ENCODE data around the gene NKX2-8. TPM values are rescaled to one million over a fixed set of nuclear protein-coding genes. Genes with fewer than 3 reads are reported as not detected.

The NKX2-8 gene
- total RNA-seq, 1 experiment from 2014 or later: not detected

- no peaks in the 10 kb centered on the region for H3K4me1 Mint-ChIP-seq
- no peak overlapping the region for H2BK20ac ChIP-seq (ENCODE audit: low read depth, low read length, poor library complexity, severe bottlenecking)
- H4K8ac ChIP-seq (replicated peaks; ENCODE audit: insufficient read length, low read depth, low read length): no peak overlapping the region
- H4K5ac ChIP-seq (ENCODE audit: insufficient read length, low read depth, low read length): no peak overlapping the region
- no peak overlapping the region for H2BK120ac ChIP-seq (ENCODE audit: low read depth, low read length, poor library complexity, severe bottlenecking)
- H3K14ac ChIP-seq (ENCODE audit: insufficient read depth, low read length): no peak overlapping the region
- peaks cover 7 to 9% of the 10 kb centered on the region in 2 experiments; a peak in 3 of 5 replicates for H3K9me3 Mint-ChIP-seq
- no peak overlapping the region for H3K18ac ChIP-seq (ENCODE audit: insufficient read length, low read depth, low read length)
- no peak overlapping the region for H3K9ac ChIP-seq (ENCODE audit: extremely low read depth, insufficient read length, low read length)
- no peaks in the 10 kb centered on the region for H3K4me1 ChIP-seq (ENCODE audit: insufficient read depth, low read length)
- no peak overlapping the region for H3K23ac ChIP-seq (ENCODE audit: insufficient read length, low read depth, low read length)
- H3K27me3 Mint-ChIP-seq (ENCODE audit: low read depth): peaks cover 33% of the 10 kb centered on the region
- no peak overlapping the region for H3K27ac ChIP-seq (ENCODE audit: insufficient read length, low read depth, low read length)
- WGBS (ENCODE audit: extremely low coverage, insufficient read length, low lambda C conversion rate): no CpG with 5 or more reads among the region's 4 CpGs
- no peak overlapping the region for H2AK5ac ChIP-seq (ENCODE audit: insufficient read length, low read length)
- H3K27ac Mint-ChIP-seq: no peak overlapping the region
- H3T11ph ChIP-seq (ENCODE audit: low read length): no peak overlapping the region
- H2BK15ac ChIP-seq (ENCODE audit: low read depth, low read length): no peak overlapping the region
- TF ChIP-seq, protein P1, sequence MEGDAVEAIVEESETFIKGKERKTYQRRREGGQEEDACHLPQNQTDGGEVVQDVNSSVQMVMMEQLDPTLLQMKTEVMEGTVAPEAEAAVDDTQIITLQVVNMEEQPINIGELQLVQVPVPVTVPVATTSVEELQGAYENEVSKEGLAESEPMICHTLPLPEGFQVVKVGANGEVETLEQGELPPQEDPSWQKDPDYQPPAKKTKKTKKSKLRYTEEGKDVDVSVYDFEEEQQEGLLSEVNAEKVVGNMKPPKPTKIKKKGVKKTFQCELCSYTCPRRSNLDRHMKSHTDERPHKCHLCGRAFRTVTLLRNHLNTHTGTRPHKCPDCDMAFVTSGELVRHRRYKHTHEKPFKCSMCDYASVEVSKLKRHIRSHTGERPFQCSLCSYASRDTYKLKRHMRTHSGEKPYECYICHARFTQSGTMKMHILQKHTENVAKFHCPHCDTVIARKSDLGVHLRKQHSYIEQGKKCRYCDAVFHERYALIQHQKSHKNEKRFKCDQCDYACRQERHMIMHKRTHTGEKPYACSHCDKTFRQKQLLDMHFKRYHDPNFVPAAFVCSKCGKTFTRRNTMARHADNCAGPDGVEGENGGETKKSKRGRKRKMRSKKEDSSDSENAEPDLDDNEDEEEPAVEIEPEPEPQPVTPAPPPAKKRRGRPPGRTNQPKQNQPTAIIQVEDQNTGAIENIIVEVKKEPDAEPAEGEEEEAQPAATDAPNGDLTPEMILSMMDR (conservative IDR thresholded peaks at IDR 0.05): no peak
- H2BK5ac ChIP-seq (ENCODE audit: insufficient read length, low read length): no peak overlapping the region
- no peaks in the 10 kb centered on the region for H4K20me1 ChIP-seq (ENCODE audit: control insufficient read depth, insufficient read depth, insufficient read length)
- DNase-seq: no peak
- H3K36me3 Mint-ChIP-seq (ENCODE audit: insufficient read depth in 1 of 3, low read depth in 3 of 3): no peaks in the 10 kb centered on the region
- H3K79me2 ChIP-seq (ENCODE audit: insufficient read depth, low read length): no peaks in the 10 kb centered on the region
- H3K23me2 ChIP-seq (ENCODE audit: insufficient read length, low read depth, low read length, poor library complexity, severe bottlenecking): no peaks in the 10 kb centered on the region
- H2AFZ ChIP-seq (ENCODE audit: low read length): no peak overlapping the region
- H4K91ac ChIP-seq (ENCODE audit: insufficient read length, low read depth, low read length): no peak overlapping the region
- H3K4ac ChIP-seq (ENCODE audit: low read depth, low read length): no peak overlapping the region
- no peaks in the 10 kb centered on the region for H3K79me1 ChIP-seq (ENCODE audit: insufficient read depth, low read depth, low read length, poor library complexity, severe bottlenecking)
- no peak overlapping the region for H3K56ac ChIP-seq (ENCODE audit: insufficient read length, low read depth, low read length)
- no peak overlapping the region for H3K4me2 ChIP-seq (ENCODE audit: insufficient read depth, insufficient read length, low read length)
- H3K4me3 Mint-ChIP-seq: no peak overlapping the region
- no peaks in the 10 kb centered on the region for H3K27me3 ChIP-seq (ENCODE audit: insufficient read depth, low read length)
- H2BK12ac ChIP-seq (ENCODE audit: insufficient read length, low read depth, low read length): no peak overlapping the region
- H3K9me3 ChIP-seq (ENCODE audit: control insufficient read depth, low read depth, low read length): no peaks in the 10 kb centered on the region
Measured at GRCh38 chr14:36625436-36625835, 43.0 kb upstream of the NKX2-8 start.

Measured in H9 (cell line).